Activated B cell treated with CpG ODN at 0.5 μM for 24 hours (primary cell): Measurements from ENCODE around the gene SLC16A3. TPM values are rescaled to one million over a fixed set of nuclear protein-coding genes. Genes with fewer than 3 reads are reported as not detected.
A peak's percentile ranks its signal among the peaks of the same experiment; 100 is the strongest.

Experiments used
- ATAC-seq: fragments of 200-7000 bp; cut with Tn5 transposase; one replicate; pipeline ENCODE4 v1.10.0; 2021; ENCODE audit warnings: low read depth, mild to moderate bottlenecking, moderate library complexity
- CTCF ChIA-PET: fragments of 350-600 bp; sonication (Branson Sonifier 250); formaldehyde crosslinking; loops from one replicate; lab custom pipeline; 2021; ENCODE audit warnings: antibody characterized with exemption; lab: Charles Lee
- POLR2A ChIA-PET: fragments of 350-600 bp; sonication (Branson Sonifier 250); formaldehyde crosslinking; loops from one replicate; lab custom pipeline; 2021; ENCODE audit warnings: antibody characterized with exemption; lab: Charles Lee
- DNase-seq: peaks from one replicate; pipeline ENCODE4 v3.0.0; 2022
- H3K27ac Mint-ChIP-seq: one replicate; pipeline ENCODE4 v1.8.0; 2020; ENCODE audit warnings: mixed read lengths
- H3K27me3 Mint-ChIP-seq: one replicate; pipeline ENCODE4 v1.8.0; 2021; ENCODE audit warnings: mixed read lengths
- H3K36me3 Mint-ChIP-seq: one replicate; pipeline ENCODE4 v1.8.0; 2021; ENCODE audit warnings: low read depth, mixed read lengths
- H3K4me1 Mint-ChIP-seq: one replicate; pipeline ENCODE4 v1.8.0; 2021; ENCODE audit warnings: mixed read lengths
- H3K4me3 Mint-ChIP-seq: one replicate; pipeline ENCODE4 v1.8.0; 2020; ENCODE audit warnings: mild to moderate bottlenecking, mixed read lengths
- H3K9me3 Mint-ChIP-seq: one replicate; pipeline ENCODE4 v1.8.0; 2020; ENCODE audit warnings: mixed read lengths
- CTCF ChIP-seq: fragments of 200-600 bp; IDR thresholded peaks from one replicate; pipeline ENCODE4 v1.8.0; 2022; ENCODE audit warnings: antibody characterized with exemption, mild to moderate bottlenecking
- intact Hi-C: fragments of 100-400 bp; cut with micrococcal nuclease; formaldehyde crosslinking; loops from one replicate; pipeline ENCODE4 v1.15.1; 2024
- total RNA-seq: library from RNA; stranded (reverse); gene quantifications from 2 replicates; pipeline ENCODE4 v1.2.3, GENCODE V29; 2022

Gene SLC16A3
- 24.6 and 26.5 TPM in 2 replicates for total RNA-seq

- Mint-ChIP-seq H3K36me3 (no peaks in the 10 kb centered on the region), H3K27ac (peak within 1 kb of the TSS; percentile 82), H3K27me3 (no peaks in the 10 kb centered on the region), H3K4me1 (peaks cover 27% of the 10 kb centered on the region), H3K4me3 (peak within 1 kb of the TSS; percentile 87), H3K9me3 (no peaks in the 10 kb centered on the region)
- DNase-seq: peak; percentile 74
- ChIA-PET CTCF (interaction anchor here (2.0 kb wide), 1 partner anchor 23 kb away, joined by 8 read pairs; no protein-coding TSS in a partner anchor), POLR2A (interaction anchor here (0.5 to 4.0 kb wide), 14 partner anchors 8 to 722 kb away, joined by 3 to 60 read pairs (median 4); partner anchors contain the start of genes CCDC57, CENPX, CSNK1D and DCXR)
- intact Hi-C loops: loop anchor here (1.0 to 5.0 kb wide), 5 partner anchors 13 to 192 kb away; partner anchors contain the start of genes CCDC57 and DCXR
- ATAC-seq: peak; percentile 65
- no peak for TF ChIP-seq CTCF
Measured at GRCh38 chr17:82228842-82229697, at the start of gene SLC16A3. Gene SLC16A3, plus strand, starts transcription at chr17:82229042. Its CDS starts 6,967 bp downstream, at chr17:82236009.

- TF ChIP-seq CTCF: no peak
- no peaks in the 10 kb centered on the region for H3K27me3 Mint-ChIP-seq
- no peaks in the 10 kb centered on the region for H3K9me3 Mint-ChIP-seq
- DNase-seq (no peak), ATAC-seq (no peak)
- no peaks in the 10 kb centered on the region for H3K4me1 Mint-ChIP-seq
- ChIA-PET CTCF (no interaction called here), POLR2A (interaction anchor here (0.6 to 0.7 kb wide), 2 partner anchors 91 to 92 kb away, joined by 3 to 6 read pairs; no protein-coding TSS in a partner anchor)
- no peak overlapping the region for H3K27ac Mint-ChIP-seq
- intact Hi-C loops: no loop called here
- H3K4me3 Mint-ChIP-seq: no peak overlapping the region
- H3K36me3 Mint-ChIP-seq: peaks cover 15% of the 10 kb centered on the region
Measured at GRCh38 chr17:82179412-82179811, 49.4 kb upstream of the SLC16A3 start.

- H3K36me3 Mint-ChIP-seq: peaks cover 20% of the 10 kb centered on the region
- no peak for ATAC-seq
- H3K27ac Mint-ChIP-seq: no peak overlapping the region
- intact Hi-C loops: no loop called here
- no peaks in the 10 kb centered on the region for H3K4me1 Mint-ChIP-seq
- ChIA-PET POLR2A (interaction anchor here (0.7 kb wide), 1 partner anchor 93 kb away, joined by 3 read pairs; no protein-coding TSS in a partner anchor), CTCF (no interaction called here)
- no peak for DNase-seq
- no peak overlapping the region for H3K4me3 Mint-ChIP-seq
- H3K27me3 Mint-ChIP-seq: no peaks in the 10 kb centered on the region
- no peaks in the 10 kb centered on the region for H3K9me3 Mint-ChIP-seq
- no peak for TF ChIP-seq CTCF
Measured at GRCh38 chr17:82179946-82180475, 48.8 kb upstream of the SLC16A3 start.

GRCh38 chr17:82180776-82181528, 47.9 kb upstream of the SLC16A3 start:
- peaks cover 20% of the 10 kb centered on the region for H3K36me3 Mint-ChIP-seq
- no peak for TF ChIP-seq CTCF
- H3K4me1 Mint-ChIP-seq: no peaks in the 10 kb centered on the region
- intact Hi-C loops: no loop called here
- no peak overlapping the region for H3K4me3 Mint-ChIP-seq
- no peak for ATAC-seq
- H3K27me3 Mint-ChIP-seq: no peaks in the 10 kb centered on the region
- no peaks in the 10 kb centered on the region for H3K9me3 Mint-ChIP-seq
- ChIA-PET CTCF (no interaction called here), POLR2A (no interaction called here)
- no peak for DNase-seq
- H3K27ac Mint-ChIP-seq: no peak overlapping the region
